Endothelial cell of umbilical vein (primary cell): ENCODE measurements around the gene MTARC2. TPM values are rescaled to one million over a fixed set of nuclear protein-coding genes. Genes with fewer than 3 reads are reported as not detected.

Experiments used
- BruUV-seq: library from RNA; stranded (reverse); fragments of 400-500 nt; replicated peaks from 2 replicates; lab custom pipeline; 2021; lab: Mats Ljungman, UMichigan
- CTCF ChIA-PET: fragments of 300-600, 350-600 bp; sonication (Branson Sonifier 250); formaldehyde crosslinking; loops from one replicate; lab custom pipeline; 2021; ENCODE audit warnings: antibody characterized with exemption, inconsistent platforms; lab: Charles Lee
- POLR2A ChIA-PET: fragments of 300-600, 350-600 bp; sonication (Branson Sonifier 250); formaldehyde crosslinking; loops from one replicate; lab custom pipeline; 2021; ENCODE audit warnings: antibody characterized with exemption, inconsistent platforms; lab: Charles Lee
- DNase-seq: peaks from one replicate; pipeline ENCODE4 v3.0.0-alpha.2; 2011; ENCODE audit warnings: low read depth, low spot score
- FAIRE-seq: peaks from 2 replicates; lab custom pipeline; 2011; peaks lifted over from hg19 to GRCh38; lab: Jason Lieb, UNC
- H2AFZ ChIP-seq: 2 replicates; pipeline ENCODE4 v1.6.0; 2012; ENCODE audit warnings: low read depth, low read length, control low read depth, inconsistent platforms
- H3K27ac ChIP-seq: 2 replicates; pipeline ENCODE4 v1.5.1; 2011; ENCODE audit warnings: low read depth, mild to moderate bottlenecking, control low read depth, low read length, moderate library complexity; ENCODE audit not compliant: insufficient read depth
- H3K27me3 ChIP-seq, 2 experiments: 2 replicates each; pipeline versions ENCODE4 v1.6.0 to v1.6.1; 2011; ENCODE audit warnings: low read length in 2 of 2, mixed read lengths in 1 of 2; ENCODE audit not compliant: control insufficient read depth in 2 of 2, insufficient read depth in 2 of 2
- H3K36me3 ChIP-seq, 2 experiments: 2 replicates in 1 of 2; 3 replicates in 1 of 2; pipeline ENCODE4 v1.5.1; 2011; ENCODE audit warnings: low read length in 2 of 2, mild to moderate bottlenecking in 1 of 2, moderate library complexity in 1 of 2; ENCODE audit not compliant: control insufficient read depth in 2 of 2, insufficient read depth in 2 of 2; ENCODE audit errors: extremely low read depth in 1 of 2
- H3K4me1 ChIP-seq: 3 replicates; pipeline ENCODE4 v1.5.1; 2011; ENCODE audit warnings: mild to moderate bottlenecking, low read length; ENCODE audit not compliant: control insufficient read depth, insufficient read depth; ENCODE audit errors: extremely low read depth
- H3K4me2 ChIP-seq: 2 replicates; pipeline ENCODE4 v1.6.1; 2011; ENCODE audit warnings: low read length, control low read depth, mixed read lengths; ENCODE audit not compliant: insufficient read depth
- H3K4me3 ChIP-seq, 3 experiments: fragments of 200-600 bp in 1 of 3; sonication (generic), shearing (Covaris generic) in 1 of 3; replicated peaks in 1 of 3; 2 replicates each; pipeline ENCODE4 v1.5.1; 2011 to 2016; ENCODE audit warnings: control low read depth in 3 of 3, low read length in 3 of 3, mild to moderate bottlenecking in 2 of 3, inconsistent platforms in 1 of 3, low read depth in 1 of 3, moderate library complexity in 1 of 3; ENCODE audit not compliant: insufficient read depth in 1 of 3
- H3K79me2 ChIP-seq: 2 replicates; pipeline ENCODE4 v1.6.0; 2012; ENCODE audit warnings: low read length, inconsistent platforms; ENCODE audit not compliant: control insufficient read depth, insufficient read depth
- H3K9ac ChIP-seq: replicated peaks from 2 replicates; pipeline ENCODE3; 2011; ENCODE audit warnings: low read length, control low read depth; ENCODE audit not compliant: insufficient read depth; ENCODE audit errors: extremely low read depth
- H3K9me1 ChIP-seq: replicated peaks from 3 replicates; pipeline ENCODE4 v1.6.0; 2011; ENCODE audit warnings: mild to moderate bottlenecking, low read length; ENCODE audit not compliant: control insufficient read depth, insufficient read depth; ENCODE audit errors: extremely low read depth
- H3K9me3 ChIP-seq: replicated peaks from 2 replicates; pipeline ENCODE4 v1.5.1; 2012; ENCODE audit warnings: low read length, inconsistent platforms; ENCODE audit not compliant: control insufficient read depth, insufficient read depth
- H4K20me1 ChIP-seq: replicated peaks from 2 replicates; pipeline ENCODE3; 2011; ENCODE audit warnings: mild to moderate bottlenecking, low read length; ENCODE audit not compliant: control insufficient read depth, insufficient read depth; ENCODE audit errors: extremely low read depth
- EZH2 ChIP-seq: IDR thresholded peaks from 2 replicates; pipeline ENCODE4 v1.6.1; 2012; ENCODE audit warnings: borderline replicate concordance, low read depth, mild to moderate bottlenecking, moderate library complexity, low read length, inconsistent platforms; ENCODE audit not compliant: severe bottlenecking
- FOS ChIP-seq: IDR thresholded peaks from 2 replicates; pipeline ENCODE4 v1.6.1; 2011; ENCODE audit warnings: mild to moderate bottlenecking, low read length, moderate library complexity, borderline replicate concordance; ENCODE audit not compliant: insufficient read depth
- GATA2 ChIP-seq: IDR thresholded peaks from 2 replicates; pipeline ENCODE4 v1.7.0; 2011; ENCODE audit warnings: low read depth, mild to moderate bottlenecking, moderate library complexity, mixed read lengths, low read length; ENCODE audit not compliant: insufficient read length, insufficient read depth
- JUN ChIP-seq: IDR thresholded peaks from 2 replicates; pipeline ENCODE4 v1.6.1; 2011; ENCODE audit warnings: borderline replicate concordance, low read depth; ENCODE audit not compliant: insufficient read length, insufficient read depth
- MYC ChIP-seq: IDR thresholded peaks from one replicate; pipeline ENCODE4 v1.6.1; 2011; ENCODE audit warnings: mild to moderate bottlenecking, low read depth, low read length
- POLR2A ChIP-seq: IDR thresholded peaks from 2 replicates; pipeline ENCODE4 v1.6.1; 2012; ENCODE audit warnings: low read depth, mild to moderate bottlenecking, control low read depth, low read length
- POLR2AphosphoS5 ChIP-seq: IDR thresholded peaks from 2 replicates; pipeline ENCODE4 v1.6.1; 2012; ENCODE audit warnings: low read depth, mild to moderate bottlenecking, control low read depth, low read length, moderate library complexity; ENCODE audit not compliant: insufficient read depth
- dilution Hi-C: fragments of 300-500 bp; cut with MboI; formaldehyde crosslinking; loops from one replicate; pipeline ENCODE4 v1.15.0; 2019; ENCODE audit warnings: low sequenced_read_pairs; ENCODE audit not compliant: extremely low pct_ligation_motif_present
- intact Hi-C: fragments of 100-400 bp; cut with micrococcal nuclease; formaldehyde crosslinking; loops from one replicate; pipeline ENCODE4 v1.10.0; 2022
- polyA plus RNA-seq, 4 experiments: library from polyadenylated mRNA; depleted of rRNA in 3 of 4; stranded (reverse) in 3 of 4; unstranded in 1 of 4; fragments of >200 nt; gene quantifications; 2 replicates each; pipeline versions ENCODE4 v1.2.1 to v1.2.3, GENCODE V29; 2011 to 2012; ENCODE audit warnings: missing spikeins in 1 of 4
- total RNA-seq: library from RNA; stranded (reverse); gene quantifications from 2 replicates; pipeline ENCODE4 v1.2.3, GENCODE V29; 2021
- TF ChIP-seq, protein P1 (sequence below): IDR thresholded peaks from 2 replicates; pipeline ENCODE4 v1.6.1; 2011; ENCODE audit not compliant: insufficient read depth, insufficient read length
- TF ChIP-seq, protein P2 (sequence below), 2 donors: IDR thresholded peaks; 1 replicate in 1 of 2; 2 replicates in 1 of 2; pipeline ENCODE4 v1.5.1; 2011; ENCODE audit warnings: low read length in 2 of 2, mild to moderate bottlenecking in 2 of 2, moderate library complexity in 2 of 2, control low read depth in 1 of 2, inconsistent platforms in 1 of 2, low read depth in 1 of 2; ENCODE audit not compliant: insufficient read depth in 1 of 2; ENCODE audit errors: extremely low read depth in 1 of 2

The MTARC2 gene
- total and polyA plus RNA-seq, 2 donors (not counting 3 experiments of a cell fraction or from before 2014, with no cell fraction given): 9.8 to 14.1 TPM

DNA sequence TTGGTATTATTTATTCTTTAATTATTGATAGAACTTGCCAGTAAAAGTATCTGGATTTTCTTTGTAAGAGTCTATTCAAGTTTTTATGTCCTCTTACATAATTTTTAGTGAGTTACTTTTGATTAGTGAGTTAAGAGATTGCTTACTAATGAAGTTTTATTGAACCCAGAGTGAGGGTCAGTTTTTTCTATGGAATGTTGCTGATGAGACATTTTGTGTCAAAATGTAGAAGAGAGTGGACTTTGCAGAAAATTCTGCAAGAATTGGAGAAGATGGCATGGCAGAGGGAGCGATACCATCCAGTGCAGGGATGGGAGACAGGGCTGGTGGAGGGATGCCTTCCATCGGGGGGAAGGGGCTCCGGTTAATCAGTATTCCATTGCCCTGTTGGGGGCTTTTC, 11.0 kb downstream of the MTARC2 start:
- Histone ChIP-seq H3K4me2 (no peak overlapping the region), H3K9ac (no peak overlapping the region), H3K4me1 (no peaks in the 10 kb centered on the region), H3K27ac (no peak overlapping the region), H3K79me2 (no peaks in the 10 kb centered on the region), H4K20me1 (no peaks in the 10 kb centered on the region), H3K36me3 (peaks cover 12% of the 10 kb centered on the region in 2 experiments), H2AFZ (no peak overlapping the region), H3K9me1 (no peaks in the 10 kb centered on the region), H3K4me3 (no peak overlapping the region), H3K27me3 (no peaks in the 10 kb centered on the region), H3K9me3 (no peaks in the 10 kb centered on the region)
- no peak for FAIRE-seq
- CTCF ChIA-PET: interaction anchor here (1.0 to 1.4 kb wide), 3 partner anchors 16 to 26 kb away, joined by 3 to 5 read pairs (median 3); no protein-coding TSS in a partner anchor
- intact Hi-C loops: no loop called here
- dilution Hi-C loops: no loop called here
- no TSS peak for BruUV-seq
- POLR2A ChIA-PET: no interaction called here
- TF ChIP-seq MYC (no peak), POLR2AphosphoS5 (no peak), GATA2 (no peak), JUN (no peak), POLR2A (no peak), FOS (no peak), EZH2 (no peak)
- TF ChIP-seq, protein P1, sequence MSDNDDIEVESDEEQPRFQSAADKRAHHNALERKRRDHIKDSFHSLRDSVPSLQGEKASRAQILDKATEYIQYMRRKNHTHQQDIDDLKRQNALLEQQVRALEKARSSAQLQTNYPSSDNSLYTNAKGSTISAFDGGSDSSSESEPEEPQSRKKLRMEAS: no peak
- TF ChIP-seq, protein P2, sequence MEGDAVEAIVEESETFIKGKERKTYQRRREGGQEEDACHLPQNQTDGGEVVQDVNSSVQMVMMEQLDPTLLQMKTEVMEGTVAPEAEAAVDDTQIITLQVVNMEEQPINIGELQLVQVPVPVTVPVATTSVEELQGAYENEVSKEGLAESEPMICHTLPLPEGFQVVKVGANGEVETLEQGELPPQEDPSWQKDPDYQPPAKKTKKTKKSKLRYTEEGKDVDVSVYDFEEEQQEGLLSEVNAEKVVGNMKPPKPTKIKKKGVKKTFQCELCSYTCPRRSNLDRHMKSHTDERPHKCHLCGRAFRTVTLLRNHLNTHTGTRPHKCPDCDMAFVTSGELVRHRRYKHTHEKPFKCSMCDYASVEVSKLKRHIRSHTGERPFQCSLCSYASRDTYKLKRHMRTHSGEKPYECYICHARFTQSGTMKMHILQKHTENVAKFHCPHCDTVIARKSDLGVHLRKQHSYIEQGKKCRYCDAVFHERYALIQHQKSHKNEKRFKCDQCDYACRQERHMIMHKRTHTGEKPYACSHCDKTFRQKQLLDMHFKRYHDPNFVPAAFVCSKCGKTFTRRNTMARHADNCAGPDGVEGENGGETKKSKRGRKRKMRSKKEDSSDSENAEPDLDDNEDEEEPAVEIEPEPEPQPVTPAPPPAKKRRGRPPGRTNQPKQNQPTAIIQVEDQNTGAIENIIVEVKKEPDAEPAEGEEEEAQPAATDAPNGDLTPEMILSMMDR (IDR thresholded peaks at IDR 0.05; ENCODE audit: extremely low read depth in 1 of 2, insufficient read depth in 1 of 2, low read depth in 1 of 2, low read length in 2 of 2): no peak
- DNase-seq: no peak
